DMS153 (cell line): ENCODE measurements around the gene AOPEP.

ENCODE experiments used
- DNase-seq: peaks from one replicate; lab custom pipeline; 2025; lab: John Stamatoyannopoulos, UW

AOPEP gene

GRCh38 chr9:94993821-94994165, 267.3 kb downstream of the AOPEP start:
- DNase-seq: no peak

GRCh38 chr9:94995048-94995693, 268.7 kb downstream of the AOPEP start:
- no peak for DNase-seq

GRCh38 chr9:94996641-94997040, 270.1 kb downstream of the AOPEP start:
- no peak for DNase-seq

GRCh38 chr9:94997727-94998126, 271.2 kb downstream of the AOPEP start:
- DNase-seq: no peak

GRCh38 chr9:94999832-95000231, 273.3 kb downstream of the AOPEP start:
- DNase-seq: no peak

GRCh38 chr9:95000821-95001220, 274.3 kb downstream of the AOPEP start:
- no peak for DNase-seq

GRCh38 chr9:95001720-95002119, 275.2 kb downstream of the AOPEP start:
- no peak for DNase-seq

- DNase-seq: no peak
Measured at GRCh38 chr9:95003689-95004410, 277.4 kb downstream of the AOPEP start.

- DNase-seq: no peak
Measured at GRCh38 chr9:95004411-95005277, 278.1 kb downstream of the AOPEP start.

- no peak for DNase-seq
Measured at GRCh38 chr9:95005278-95006143, 279.0 kb downstream of the AOPEP start.

- no peak for DNase-seq
Measured at GRCh38 chr9:95007226-95007869, 280.8 kb downstream of the AOPEP start.

- DNase-seq: no peak
Measured at GRCh38 chr9:95008151-95008771, 281.8 kb downstream of the AOPEP start.

- no peak for DNase-seq
Measured at GRCh38 chr9:95009459-95009858, 283.0 kb downstream of the AOPEP start.

- DNase-seq: peak; percentile 77
Measured at GRCh38 chr9:95010431-95010838, 283.9 kb downstream of the AOPEP start.

GRCh38 chr9:95012035-95012708, 285.7 kb downstream of the AOPEP start:
- no peak for DNase-seq

GRCh38 chr9:95012902-95013301, 286.4 kb downstream of the AOPEP start:
- no peak for DNase-seq

GRCh38 chr9:95014917-95015316, 288.4 kb downstream of the AOPEP start:
- no peak for DNase-seq

GRCh38 chr9:95015569-95015968, 289.1 kb downstream of the AOPEP start:
- no peak for DNase-seq

GRCh38 chr9:95017062-95017461, 290.6 kb downstream of the AOPEP start:
- DNase-seq: no peak

GRCh38 chr9:95017661-95018060, 291.2 kb downstream of the AOPEP start:
- no peak for DNase-seq
